ENCODE results near the gene TRIM62.

TRIM62 gene

DNA sequence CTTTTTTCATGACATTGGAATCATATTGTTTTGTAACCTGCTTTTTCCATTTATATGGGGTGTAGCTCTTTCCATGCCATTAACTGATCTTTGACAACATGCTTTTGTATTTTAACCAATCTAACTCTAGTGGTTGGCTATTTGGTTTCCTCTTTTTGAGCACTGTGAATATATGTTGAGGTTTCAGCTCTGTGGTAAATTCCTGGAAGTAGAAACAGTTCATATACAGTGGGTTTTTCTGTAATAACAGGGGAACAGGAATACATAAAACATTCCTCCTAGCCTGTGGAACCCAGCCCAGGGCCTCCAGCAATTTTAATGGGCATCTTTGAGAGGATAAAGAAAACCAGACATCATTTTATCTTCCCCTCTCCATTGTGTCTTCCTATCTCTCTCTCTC is 83.5 kb downstream of the TRIM62 start:
- DNase-seq (ENCODE audit: low read depth): no peak

GRCh38 chr1:33097762-33098161 is 84.1 kb downstream of the TRIM62 start:
- DNase-seq (ENCODE audit: low read depth): no peak

- DNase-seq (ENCODE audit: low read depth): no peak
Measured at GRCh38 chr1:33097137-33097611, 84.7 kb downstream of the TRIM62 start.

DNA sequence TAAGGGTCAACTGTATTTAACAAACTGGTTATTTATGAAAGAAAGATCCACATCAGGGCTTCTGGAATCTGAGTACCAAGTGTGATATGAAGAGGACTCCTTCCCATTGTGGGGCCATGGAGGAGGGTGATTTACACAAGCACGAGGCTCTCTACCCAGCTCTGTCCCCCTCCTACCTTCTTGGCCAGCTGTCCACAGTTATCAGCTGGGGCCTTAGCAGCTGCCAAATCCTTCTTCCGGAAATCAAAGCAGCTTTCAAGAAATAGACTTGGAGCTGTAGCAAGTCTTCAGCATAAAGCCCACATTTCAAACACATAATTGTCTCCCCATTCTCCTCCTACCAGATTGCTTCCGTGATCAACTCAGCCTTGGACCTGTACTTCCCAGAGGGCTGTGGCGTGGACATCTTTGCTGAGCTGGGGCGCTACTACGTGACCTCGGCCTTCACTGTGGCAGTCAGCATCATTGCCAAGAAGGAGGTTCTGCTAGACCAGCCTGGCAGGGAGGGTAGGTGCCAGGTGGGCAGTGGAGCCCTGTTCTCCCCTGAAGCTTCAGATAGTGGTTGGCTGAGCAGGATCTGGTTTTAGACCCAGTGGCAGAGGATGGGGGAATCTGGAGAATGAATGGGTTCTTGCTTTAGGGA is 85.4 kb downstream of the TRIM62 start:
- no peak for DNase-seq (ENCODE audit: low read depth)
